ENCODE measurements around the gene FEZF2. TPM values are rescaled to one million over a fixed set of nuclear protein-coding genes. Genes with fewer than 3 reads are reported as not detected.

FEZF2 gene
- total RNA-seq, 1 experiment from 2014 or later, result not detected

DNA sequence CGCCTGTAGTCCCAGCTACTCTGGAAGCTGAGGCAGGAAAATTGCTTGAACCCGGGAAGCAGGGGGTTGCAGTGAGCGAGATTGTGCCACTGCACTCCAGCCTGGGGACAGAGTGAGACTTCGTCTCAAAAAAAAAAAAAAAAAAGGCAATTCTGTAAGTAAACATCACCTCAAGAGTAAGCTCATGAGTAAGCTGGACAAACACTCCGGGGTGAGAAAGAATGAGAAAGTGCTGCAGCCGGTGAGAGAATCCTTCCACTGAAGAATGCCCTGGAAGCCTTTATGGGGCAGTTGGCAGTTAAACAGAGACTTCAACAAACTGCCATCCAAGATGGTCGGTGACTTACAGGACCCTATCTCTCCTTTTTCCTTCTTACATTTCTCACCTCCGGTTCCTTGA is 47.5 kb downstream of the FEZF2 start:
- ChIA-PET CTCF (no interaction called here), POLR2A (ENCODE audit: low non-redundant PET) (no interaction called here)
- H3K27ac ChIP-seq (ENCODE audit: low read depth, low read length, poor library complexity, severe bottlenecking), result no peak overlapping the region
- H3K9me3 ChIP-seq (ENCODE audit: low read depth, low read length, poor library complexity, severe bottlenecking), result no peaks in the 10 kb centered on the region
- no peaks in the 10 kb centered on the region for H3K36me3 ChIP-seq (ENCODE audit: insufficient read depth, low read length, poor library complexity, severe bottlenecking)
- no peak overlapping the region for H3K4me3 ChIP-seq (ENCODE audit: low read depth, low read length, poor library complexity, severe bottlenecking)
- intact Hi-C loops (cut with micrococcal nuclease; ENCODE audit: unreplicated experiment), result no loop called here
- no peaks in the 10 kb centered on the region for H3K4me1 ChIP-seq (ENCODE audit: insufficient read depth, low read length, poor library complexity, severe bottlenecking)
- H3K27me3 ChIP-seq (replicated peaks; ENCODE audit: insufficient read depth, low read depth, low read length, poor library complexity), result no peaks in the 10 kb centered on the region
- no TSS peak for BruUV-seq (replicated peaks)
- no peak for DNase-seq (ENCODE audit: low spot score)
- no peak for TF ChIP-seq EZH2 (IDR thresholded peaks at IDR 0.05; ENCODE audit: borderline replicate concordance, low read depth, low read length, poor library complexity, severe bottlenecking)
- TF ChIP-seq, protein P1, sequence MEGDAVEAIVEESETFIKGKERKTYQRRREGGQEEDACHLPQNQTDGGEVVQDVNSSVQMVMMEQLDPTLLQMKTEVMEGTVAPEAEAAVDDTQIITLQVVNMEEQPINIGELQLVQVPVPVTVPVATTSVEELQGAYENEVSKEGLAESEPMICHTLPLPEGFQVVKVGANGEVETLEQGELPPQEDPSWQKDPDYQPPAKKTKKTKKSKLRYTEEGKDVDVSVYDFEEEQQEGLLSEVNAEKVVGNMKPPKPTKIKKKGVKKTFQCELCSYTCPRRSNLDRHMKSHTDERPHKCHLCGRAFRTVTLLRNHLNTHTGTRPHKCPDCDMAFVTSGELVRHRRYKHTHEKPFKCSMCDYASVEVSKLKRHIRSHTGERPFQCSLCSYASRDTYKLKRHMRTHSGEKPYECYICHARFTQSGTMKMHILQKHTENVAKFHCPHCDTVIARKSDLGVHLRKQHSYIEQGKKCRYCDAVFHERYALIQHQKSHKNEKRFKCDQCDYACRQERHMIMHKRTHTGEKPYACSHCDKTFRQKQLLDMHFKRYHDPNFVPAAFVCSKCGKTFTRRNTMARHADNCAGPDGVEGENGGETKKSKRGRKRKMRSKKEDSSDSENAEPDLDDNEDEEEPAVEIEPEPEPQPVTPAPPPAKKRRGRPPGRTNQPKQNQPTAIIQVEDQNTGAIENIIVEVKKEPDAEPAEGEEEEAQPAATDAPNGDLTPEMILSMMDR (conservative IDR thresholded peaks at IDR 0.05; ENCODE audit: low read depth, low read length), result no peak

DNA sequence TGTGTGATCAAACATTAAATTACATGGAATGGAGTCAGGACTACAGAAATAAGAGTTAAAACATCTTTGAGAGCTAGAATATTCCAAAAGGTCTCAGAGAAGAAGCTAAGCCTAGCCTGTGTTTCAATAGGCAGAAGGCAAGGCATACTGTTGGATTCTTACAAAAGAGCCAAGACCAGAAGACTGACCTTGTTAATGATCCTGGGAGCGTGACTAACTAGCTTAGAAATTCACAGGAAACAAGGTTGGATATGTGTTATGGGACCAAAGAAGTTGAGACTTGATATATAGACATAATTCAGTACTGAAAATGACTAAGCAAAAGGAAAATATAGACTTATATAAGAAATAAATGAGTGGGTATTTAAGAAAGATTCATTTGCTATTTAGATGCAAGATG is 50.1 kb downstream of the FEZF2 start:
- H3K27me3 ChIP-seq (replicated peaks; ENCODE audit: insufficient read depth, low read depth, low read length, poor library complexity), result no peaks in the 10 kb centered on the region
- no peaks in the 10 kb centered on the region for H3K36me3 ChIP-seq (ENCODE audit: insufficient read depth, low read length, poor library complexity, severe bottlenecking)
- no peaks in the 10 kb centered on the region for H3K9me3 ChIP-seq (ENCODE audit: low read depth, low read length, poor library complexity, severe bottlenecking)
- H3K4me1 ChIP-seq (ENCODE audit: insufficient read depth, low read length, poor library complexity, severe bottlenecking), result no peaks in the 10 kb centered on the region
- BruUV-seq (replicated peaks), result no TSS peak
- ChIA-PET POLR2A (ENCODE audit: low non-redundant PET) (no interaction called here), CTCF (no interaction called here)
- DNase-seq (ENCODE audit: low spot score), result no peak
- TF ChIP-seq EZH2 (IDR thresholded peaks at IDR 0.05; ENCODE audit: borderline replicate concordance, low read depth, low read length, poor library complexity, severe bottlenecking), result no peak
- TF ChIP-seq, protein P1 (conservative IDR thresholded peaks at IDR 0.05; ENCODE audit: low read depth, low read length), result no peak
- no peak overlapping the region for H3K27ac ChIP-seq (ENCODE audit: low read depth, low read length, poor library complexity, severe bottlenecking)
- no peak overlapping the region for H3K4me3 ChIP-seq (ENCODE audit: low read depth, low read length, poor library complexity, severe bottlenecking)
- intact Hi-C loops (cut with micrococcal nuclease; ENCODE audit: unreplicated experiment), result no loop called here
